ENCODE measurements around the gene LRP1. TPM values are rescaled to one million over a fixed set of nuclear protein-coding genes. Genes with fewer than 3 reads are reported as not detected.

LRP1 gene
- total RNA-seq, 1 donor from 2014 or later, result 369 TPM

DNA sequence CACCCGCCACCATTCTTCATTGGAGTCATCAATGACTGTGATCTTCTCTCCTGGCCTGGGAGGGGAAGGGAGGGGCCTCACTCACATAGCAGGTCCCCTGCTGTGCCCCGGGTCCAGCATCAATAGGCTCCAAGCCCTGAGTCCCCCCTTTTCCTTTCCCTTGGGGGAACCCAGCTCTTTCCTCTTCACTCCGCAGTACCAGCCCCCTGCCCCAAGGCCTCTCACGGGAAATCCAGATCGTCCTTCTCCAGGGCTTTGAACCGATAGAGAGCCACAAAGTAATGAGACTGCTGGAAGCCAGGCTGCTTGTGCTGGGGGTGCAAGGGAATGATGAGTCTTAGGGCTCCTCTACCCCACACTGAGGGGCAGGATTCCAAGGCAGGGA, 116.0 kb downstream of the LRP1 start:
- H3K4me1 Mint-ChIP-seq (ENCODE audit: low read depth, unreplicated experiment), result peaks cover 19% of the 10 kb centered on the region

DNA sequence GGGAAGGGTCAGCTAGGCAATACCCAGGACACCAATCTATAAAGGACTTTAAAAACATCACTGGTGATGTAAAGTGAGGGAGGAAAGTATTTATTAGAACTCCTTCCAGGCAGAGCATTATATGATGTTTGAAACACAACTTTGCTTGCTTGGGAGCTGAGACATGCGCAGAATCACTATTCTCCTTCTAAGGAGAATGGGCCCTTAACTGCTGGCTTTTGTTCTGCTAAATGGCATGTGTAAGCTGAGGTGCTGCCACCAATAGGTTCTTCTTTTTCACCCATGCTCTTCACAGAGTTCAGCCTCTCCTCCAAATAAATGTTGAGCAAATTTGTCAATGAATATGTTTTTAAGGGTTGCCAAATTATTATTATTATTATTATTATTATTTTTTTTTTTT, 118.8 kb downstream of the LRP1 start:
- Histone ChIP-seq H3K27me3 (ENCODE audit: insufficient read depth, low read length) (peaks cover 4% of the 10 kb centered on the region), H3K79me2 (ENCODE audit: insufficient read depth, low read length) (no peaks in the 10 kb centered on the region), H3K27ac (ENCODE audit: low read depth, low read length) (no peak overlapping the region), H4K20me1 (ENCODE audit: insufficient read depth, low read length) (peaks cover 3% of the 10 kb centered on the region), H3K9ac (ENCODE audit: low read length) (no peak overlapping the region), H3K4me2 (ENCODE audit: low read length) (no peak overlapping the region), H3K9me3 (ENCODE audit: insufficient read depth, low read depth, low read length) (no peaks in the 10 kb centered on the region), H3K4me3 (ENCODE audit: insufficient read depth, low read depth, low read length) (no peak overlapping the region), H3K4me1 (ENCODE audit: insufficient read depth, low read length) (peaks cover 9% of the 10 kb centered on the region), H3K36me3 (ENCODE audit: insufficient read depth, low read length) (no peaks in the 10 kb centered on the region), H2AFZ (ENCODE audit: low read depth, low read length) (no peak overlapping the region)
- FAIRE-seq, result no peak
- Mint-ChIP-seq H3K27me3 (ENCODE audit: low read depth, unreplicated experiment) (peaks cover 16% of the 10 kb centered on the region), H3K36me3 (ENCODE audit: low read depth, unreplicated experiment) (peaks cover 9% of the 10 kb centered on the region), H3K9me3 (ENCODE audit: unreplicated experiment) (no peaks in the 10 kb centered on the region), H3K27ac (ENCODE audit: unreplicated experiment) (no peak overlapping the region), H3K4me1 (ENCODE audit: low read depth, unreplicated experiment) (peaks cover 10% of the 10 kb centered on the region), H3K4me3 (ENCODE audit: unreplicated experiment) (no peak overlapping the region)
- TF ChIP-seq EZH2 (IDR thresholded peaks at IDR 0.05; ENCODE audit: insufficient read depth, low read length), result no peak
- TF ChIP-seq, protein P1, sequence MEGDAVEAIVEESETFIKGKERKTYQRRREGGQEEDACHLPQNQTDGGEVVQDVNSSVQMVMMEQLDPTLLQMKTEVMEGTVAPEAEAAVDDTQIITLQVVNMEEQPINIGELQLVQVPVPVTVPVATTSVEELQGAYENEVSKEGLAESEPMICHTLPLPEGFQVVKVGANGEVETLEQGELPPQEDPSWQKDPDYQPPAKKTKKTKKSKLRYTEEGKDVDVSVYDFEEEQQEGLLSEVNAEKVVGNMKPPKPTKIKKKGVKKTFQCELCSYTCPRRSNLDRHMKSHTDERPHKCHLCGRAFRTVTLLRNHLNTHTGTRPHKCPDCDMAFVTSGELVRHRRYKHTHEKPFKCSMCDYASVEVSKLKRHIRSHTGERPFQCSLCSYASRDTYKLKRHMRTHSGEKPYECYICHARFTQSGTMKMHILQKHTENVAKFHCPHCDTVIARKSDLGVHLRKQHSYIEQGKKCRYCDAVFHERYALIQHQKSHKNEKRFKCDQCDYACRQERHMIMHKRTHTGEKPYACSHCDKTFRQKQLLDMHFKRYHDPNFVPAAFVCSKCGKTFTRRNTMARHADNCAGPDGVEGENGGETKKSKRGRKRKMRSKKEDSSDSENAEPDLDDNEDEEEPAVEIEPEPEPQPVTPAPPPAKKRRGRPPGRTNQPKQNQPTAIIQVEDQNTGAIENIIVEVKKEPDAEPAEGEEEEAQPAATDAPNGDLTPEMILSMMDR (IDR thresholded peaks at IDR 0.05; ENCODE audit: insufficient read depth, low read depth, low read length), result no peak
- DNase-seq (ENCODE audit: low read depth), result no peak

More for the DNA sequence above, 116.0 kb downstream of the LRP1 start:
- FAIRE-seq, result no peak
- Mint-ChIP-seq H3K4me3 (ENCODE audit: unreplicated experiment) (peak overlapping the region; percentile 50), H3K27me3 (ENCODE audit: low read depth, unreplicated experiment) (peaks cover 30% of the 10 kb centered on the region), H3K36me3 (ENCODE audit: low read depth, unreplicated experiment) (peaks cover 10% of the 10 kb centered on the region), H3K27ac (ENCODE audit: unreplicated experiment) (peak overlapping the region; percentile 53), H3K9me3 (ENCODE audit: unreplicated experiment) (no peaks in the 10 kb centered on the region)
- Histone ChIP-seq H4K20me1 (ENCODE audit: insufficient read depth, low read length) (peaks cover 14% of the 10 kb centered on the region), H3K9me3 (ENCODE audit: insufficient read depth, low read depth, low read length) (no peaks in the 10 kb centered on the region), H3K27ac (ENCODE audit: low read depth, low read length) (no peak overlapping the region), H3K4me3 (ENCODE audit: insufficient read depth, low read depth, low read length) (no peak overlapping the region), H3K27me3 (ENCODE audit: insufficient read depth, low read length) (peaks cover 20% of the 10 kb centered on the region), H2AFZ (ENCODE audit: low read depth, low read length) (no peak overlapping the region), H3K4me2 (ENCODE audit: low read length) (no peak overlapping the region), H3K36me3 (ENCODE audit: insufficient read depth, low read length) (no peaks in the 10 kb centered on the region), H3K79me2 (ENCODE audit: insufficient read depth, low read length) (no peaks in the 10 kb centered on the region), H3K4me1 (ENCODE audit: insufficient read depth, low read length) (peaks cover 29% of the 10 kb centered on the region), H3K9ac (ENCODE audit: low read length) (no peak overlapping the region)
- no peak for TF ChIP-seq EZH2 (IDR thresholded peaks at IDR 0.05; ENCODE audit: insufficient read depth, low read length)
- TF ChIP-seq, protein P1 (IDR thresholded peaks at IDR 0.05; ENCODE audit: insufficient read depth, low read depth, low read length), result no peak
- no peak for DNase-seq (ENCODE audit: low read depth)

DNA sequence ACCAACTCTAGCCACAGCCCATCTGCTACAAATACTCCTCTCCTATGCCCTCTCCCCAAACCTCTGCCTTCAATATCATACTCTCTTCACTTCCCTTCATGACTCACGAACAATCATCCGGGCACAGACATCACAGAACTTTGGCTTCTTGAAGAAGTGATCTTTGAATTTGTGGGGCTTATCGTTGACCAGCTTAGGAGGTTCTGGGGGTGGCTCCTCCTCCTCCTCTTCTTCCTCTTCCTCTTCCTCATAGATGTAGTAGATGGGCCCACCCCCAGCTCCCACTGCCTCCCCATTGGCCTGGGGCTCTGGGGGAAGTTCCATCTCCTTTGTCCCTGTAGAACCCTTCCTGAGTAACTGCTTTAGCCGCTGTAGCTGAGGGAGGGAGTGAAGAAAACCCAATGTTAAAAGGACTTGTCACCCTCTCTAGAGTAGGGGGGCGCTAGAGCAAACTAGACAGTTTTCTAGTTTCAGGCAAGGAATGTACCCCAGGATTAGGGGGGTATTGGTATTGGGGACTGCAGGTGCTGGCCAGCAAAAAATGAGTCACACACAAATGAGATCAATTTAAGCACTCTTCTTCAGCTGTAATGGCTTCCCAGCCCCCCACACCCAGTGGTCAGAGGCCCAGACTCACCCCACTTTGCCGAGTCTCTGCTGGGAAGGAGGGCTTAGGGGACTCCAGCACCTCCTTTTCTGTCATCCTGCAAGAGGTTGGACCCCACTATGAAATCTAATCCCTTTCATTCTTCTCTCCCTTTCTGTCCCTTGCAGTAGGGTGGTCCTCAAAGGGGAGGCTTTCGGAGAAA, 120.9 kb downstream of the LRP1 start:
- DNase-seq (ENCODE audit: low read depth) (no peak), FAIRE-seq (no peak)
- no peak overlapping the region for H3K27ac Mint-ChIP-seq (ENCODE audit: unreplicated experiment)
- H3K36me3 Mint-ChIP-seq (ENCODE audit: low read depth, unreplicated experiment), result peaks cover 14% of the 10 kb centered on the region
- H3K27me3 Mint-ChIP-seq (ENCODE audit: low read depth, unreplicated experiment), result peaks cover 6% of the 10 kb centered on the region
- H3K4me1 Mint-ChIP-seq (ENCODE audit: low read depth, unreplicated experiment), result peaks cover 4% of the 10 kb centered on the region
- no peaks in the 10 kb centered on the region for H3K27me3 ChIP-seq (ENCODE audit: insufficient read depth, low read length)
- no peaks in the 10 kb centered on the region for H3K4me1 ChIP-seq (ENCODE audit: insufficient read depth, low read length)
- TF ChIP-seq, protein P1 (IDR thresholded peaks at IDR 0.05; ENCODE audit: insufficient read depth, low read depth, low read length), result no peak
- no peak for TF ChIP-seq EZH2 (IDR thresholded peaks at IDR 0.05; ENCODE audit: insufficient read depth, low read length)
- no peaks in the 10 kb centered on the region for H3K36me3 ChIP-seq (ENCODE audit: insufficient read depth, low read length)
- H4K20me1 ChIP-seq (ENCODE audit: insufficient read depth, low read length), result no peaks in the 10 kb centered on the region
- H3K4me3 ChIP-seq (ENCODE audit: insufficient read depth, low read depth, low read length), result no peak overlapping the region
- H3K9me3 Mint-ChIP-seq (ENCODE audit: unreplicated experiment), result no peaks in the 10 kb centered on the region
- H3K9ac ChIP-seq (ENCODE audit: low read length), result no peak overlapping the region
- H2AFZ ChIP-seq (ENCODE audit: low read depth, low read length), result no peak overlapping the region
- no peak overlapping the region for H3K27ac ChIP-seq (ENCODE audit: low read depth, low read length)
- H3K4me3 Mint-ChIP-seq (ENCODE audit: unreplicated experiment), result no peak overlapping the region
- no peak overlapping the region for H3K4me2 ChIP-seq (ENCODE audit: low read length)
- no peaks in the 10 kb centered on the region for H3K79me2 ChIP-seq (ENCODE audit: insufficient read depth, low read length)
- H3K9me3 ChIP-seq (ENCODE audit: insufficient read depth, low read depth, low read length), result no peaks in the 10 kb centered on the region

Measured in astrocyte (in vitro differentiated cells and primary cell).